ENCODE measurements around the gene DMRTC2.
A peak's percentile ranks its signal among the peaks of the same experiment; 100 is the strongest.
"Not testable (repeated sequence)": the region's sequence is repeated elsewhere in the genome, so short reads cannot be mapped to it uniquely, and the experiment has no call there.

Gene DMRTC2

DNA sequence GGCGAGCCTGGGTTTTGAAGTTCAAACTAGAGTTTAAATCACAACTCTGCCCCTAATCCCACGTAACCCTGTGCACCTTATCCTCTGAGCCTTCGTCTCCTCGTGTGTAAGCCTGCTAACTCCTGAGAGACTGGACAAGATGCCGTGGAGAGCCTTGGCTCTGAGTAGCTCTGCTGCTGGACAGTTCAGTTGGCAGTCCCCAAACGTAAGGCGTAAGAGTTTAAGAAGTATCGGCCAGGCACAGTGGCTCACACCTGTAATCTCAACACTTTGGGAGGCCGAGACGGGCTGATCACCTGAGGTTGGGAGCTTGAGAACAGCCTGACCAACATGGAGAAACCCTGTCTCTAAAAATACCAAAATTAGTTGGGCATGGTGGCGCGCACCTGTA is 27.5 kb downstream of the DMRTC2 start:
- Histone ChIP-seq H3K4me3 (ENCODE audit: insufficient read depth, low read length, poor library complexity, severe bottlenecking) (no peak overlapping the region), H3K36me3 (ENCODE audit: low read length) (peaks cover 7% of the 10 kb centered on the region; the same call in 1 of the 2 replicates), H3K9me3 (ENCODE audit: insufficient read depth, low read length) (no peaks in the 10 kb centered on the region), H4K20me1 (ENCODE audit: low read depth, low read length) (no peaks in the 10 kb centered on the region; the same call in 1 of the 2 replicates), H3K9ac (ENCODE audit: low read length) (no peak overlapping the region), H3K27me3 (ENCODE audit: low read length) (no peaks in the 10 kb centered on the region), H3K27ac (ENCODE audit: low read depth, low read length) (peak overlapping the region; percentile 100), H3K4me2 (ENCODE audit: low read depth, low read length, poor library complexity, severe bottlenecking) (no peak overlapping the region), H3K79me2 (ENCODE audit: insufficient read depth, low read length) (peaks cover 14% of the 10 kb centered on the region), H3K9me2 (replicated peaks; ENCODE audit: insufficient read depth, low read length) (no peaks in the 10 kb centered on the region), H2AFZ (ENCODE audit: low read depth, low read length, severe bottlenecking) (no peak overlapping the region), H3F3A (ENCODE audit: insufficient read depth) (peaks cover 84% of the 10 kb centered on the region)
- TF ChIP-seq EZH2phosphoT487 (conservative IDR thresholded peaks at IDR 0.05; ENCODE audit: low read length) = no peak
- TF ChIP-seq, protein P1, sequence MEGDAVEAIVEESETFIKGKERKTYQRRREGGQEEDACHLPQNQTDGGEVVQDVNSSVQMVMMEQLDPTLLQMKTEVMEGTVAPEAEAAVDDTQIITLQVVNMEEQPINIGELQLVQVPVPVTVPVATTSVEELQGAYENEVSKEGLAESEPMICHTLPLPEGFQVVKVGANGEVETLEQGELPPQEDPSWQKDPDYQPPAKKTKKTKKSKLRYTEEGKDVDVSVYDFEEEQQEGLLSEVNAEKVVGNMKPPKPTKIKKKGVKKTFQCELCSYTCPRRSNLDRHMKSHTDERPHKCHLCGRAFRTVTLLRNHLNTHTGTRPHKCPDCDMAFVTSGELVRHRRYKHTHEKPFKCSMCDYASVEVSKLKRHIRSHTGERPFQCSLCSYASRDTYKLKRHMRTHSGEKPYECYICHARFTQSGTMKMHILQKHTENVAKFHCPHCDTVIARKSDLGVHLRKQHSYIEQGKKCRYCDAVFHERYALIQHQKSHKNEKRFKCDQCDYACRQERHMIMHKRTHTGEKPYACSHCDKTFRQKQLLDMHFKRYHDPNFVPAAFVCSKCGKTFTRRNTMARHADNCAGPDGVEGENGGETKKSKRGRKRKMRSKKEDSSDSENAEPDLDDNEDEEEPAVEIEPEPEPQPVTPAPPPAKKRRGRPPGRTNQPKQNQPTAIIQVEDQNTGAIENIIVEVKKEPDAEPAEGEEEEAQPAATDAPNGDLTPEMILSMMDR (IDR thresholded peaks at IDR 0.05; ENCODE audit: insufficient read depth, low read length, poor library complexity, severe bottlenecking) = no peak

DNA sequence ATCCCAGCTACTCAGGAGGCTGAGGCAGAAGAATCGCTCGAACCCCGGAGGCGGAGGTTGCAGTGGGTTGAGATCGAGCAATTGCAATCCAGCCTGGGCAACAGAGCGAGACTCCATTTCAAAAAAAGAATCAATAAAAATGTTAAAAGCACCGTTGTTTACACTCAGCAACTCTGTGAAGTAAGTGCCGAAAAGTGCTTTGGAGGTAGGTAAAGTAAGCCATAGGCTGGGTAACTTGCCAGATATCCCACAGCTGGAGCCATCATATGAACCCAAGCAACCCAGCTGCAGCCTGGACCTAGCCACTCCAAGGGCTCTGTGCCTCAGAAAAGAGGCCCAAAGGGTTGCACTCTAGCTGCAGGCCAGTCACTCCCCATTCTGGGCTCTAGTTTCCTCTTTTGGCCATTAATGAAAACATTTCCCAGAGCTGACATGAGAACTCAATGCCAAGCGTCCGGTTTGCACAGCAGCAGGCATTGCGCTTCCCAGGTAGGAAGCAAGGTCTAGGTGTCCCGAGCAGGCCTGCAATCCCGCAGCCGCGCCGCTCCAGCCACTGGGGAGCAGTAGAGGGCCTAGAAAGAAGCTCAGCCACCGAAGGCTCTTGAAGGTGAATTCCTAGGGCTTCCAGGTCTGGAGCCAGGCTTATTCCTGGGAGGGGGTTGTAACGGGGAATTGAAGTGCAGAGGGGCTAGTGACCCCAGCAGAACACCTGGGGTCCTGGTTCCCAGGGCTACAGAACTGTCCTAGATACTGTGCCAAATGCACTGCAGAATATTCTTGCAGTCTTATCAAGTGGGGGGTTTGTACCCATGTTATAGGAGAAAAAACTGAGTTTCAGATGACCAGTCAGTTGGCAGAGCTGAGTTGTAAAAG is 28.2 kb downstream of the DMRTC2 start:
- H3F3A ChIP-seq (ENCODE audit: insufficient read depth) = peaks cover 83% of the 10 kb centered on the region
- no peak overlapping the region for H3K4me2 ChIP-seq (ENCODE audit: low read depth, low read length, poor library complexity, severe bottlenecking)
- H3K36me3 ChIP-seq (ENCODE audit: low read length) = peaks cover 11% of the 10 kb centered on the region; the same call in 1 of the 2 replicates
- no peak overlapping the region for H3K9ac ChIP-seq (ENCODE audit: low read length)
- H3K79me2 ChIP-seq (ENCODE audit: insufficient read depth, low read length) = peaks cover 14% of the 10 kb centered on the region
- no peaks in the 10 kb centered on the region for H3K9me3 ChIP-seq (ENCODE audit: insufficient read depth, low read length)
- H3K27me3 ChIP-seq (ENCODE audit: low read length) = no peaks in the 10 kb centered on the region
- peak overlapping the region; percentile 100 for H3K27ac ChIP-seq (ENCODE audit: low read depth, low read length)
- TF ChIP-seq, protein P1 (IDR thresholded peaks at IDR 0.05; ENCODE audit: insufficient read depth, low read length, poor library complexity, severe bottlenecking) = peak; percentile 86
- no peak for TF ChIP-seq EZH2phosphoT487 (conservative IDR thresholded peaks at IDR 0.05; ENCODE audit: low read length)
- H3K4me3 ChIP-seq (ENCODE audit: insufficient read depth, low read length, poor library complexity, severe bottlenecking) = no peak overlapping the region
- no peaks in the 10 kb centered on the region for H3K9me2 ChIP-seq (replicated peaks; ENCODE audit: insufficient read depth, low read length)
- H2AFZ ChIP-seq (ENCODE audit: low read depth, low read length, severe bottlenecking) = no peak overlapping the region
- no peaks in the 10 kb centered on the region; the same call in 1 of the 2 replicates for H4K20me1 ChIP-seq (ENCODE audit: low read depth, low read length)

DNA sequence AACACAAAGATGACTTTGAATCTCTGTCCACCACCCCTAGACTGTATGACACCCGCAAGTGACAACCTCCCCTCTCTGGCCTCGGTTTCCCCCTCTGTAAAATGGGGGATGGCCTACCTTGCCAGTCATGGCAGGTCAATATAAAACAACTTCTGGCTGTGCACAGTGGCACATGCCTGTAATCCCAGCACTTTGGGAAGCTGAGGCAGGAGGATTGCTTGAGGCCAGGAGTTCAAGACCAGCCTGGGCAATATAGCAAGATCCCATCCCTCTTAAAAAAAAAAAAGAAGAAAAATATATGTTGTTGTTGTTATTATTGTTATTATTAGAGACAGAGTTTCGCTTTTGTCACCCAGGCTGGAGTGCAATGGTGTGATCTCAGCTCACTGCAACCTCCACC is 31.1 kb downstream of the DMRTC2 start:
- not testable (repeated sequence) for H3K9me3 ChIP-seq (ENCODE audit: insufficient read depth, low read length); H2AFZ ChIP-seq (ENCODE audit: low read depth, low read length, severe bottlenecking); H3K9me2 ChIP-seq (replicated peaks; ENCODE audit: insufficient read depth, low read length); H3K27me3 ChIP-seq (ENCODE audit: low read length); H4K20me1 ChIP-seq (ENCODE audit: low read depth, low read length)
- H3K4me3 ChIP-seq (ENCODE audit: insufficient read depth, low read length, poor library complexity, severe bottlenecking) = peak overlapping the region; percentile 86
- peak overlapping the region; percentile 99 for H3K9ac ChIP-seq (ENCODE audit: low read length)
- H3K36me3 ChIP-seq (ENCODE audit: low read length) = peaks cover 20% of the 10 kb centered on the region
- peak overlapping the region; percentile 98 for H3K4me2 ChIP-seq (ENCODE audit: low read depth, low read length, poor library complexity, severe bottlenecking)
- peak overlapping the region; percentile 100 for H3K27ac ChIP-seq (ENCODE audit: low read depth, low read length)
- H3F3A ChIP-seq (ENCODE audit: insufficient read depth) = peaks cover 81% of the 10 kb centered on the region
- H3K79me2 ChIP-seq (ENCODE audit: insufficient read depth, low read length) = peaks cover 32% of the 10 kb centered on the region

Measured in SU-DHL-6 (cell line).